T-cell (primary cell): ENCODE measurements around the gene HSPA1L. TPM values are rescaled to one million over a fixed set of nuclear protein-coding genes. Genes with fewer than 3 reads are reported as not detected.

ENCODE experiments used
- ATAC-seq, 4 experiments: fragments of 200-7000 bp in 3 of 4; fragments of 150-1000 bp in 1 of 4; cut with Tn5 transposase; replicated peaks in 1 of 4; 1 replicate in 3 of 4; 2 replicates in 1 of 4; pipeline ENCODE4 v1.10.0; 2021; ENCODE audit warnings: moderate library complexity in 3 of 4, mild to moderate bottlenecking in 2 of 4, moderate number of reproducible peaks in 1 of 4
- CTCF ChIA-PET, 2 donors: fragments of 300-600 bp; sonication (Branson Sonifier 250); formaldehyde crosslinking; loops; one replicate each; lab custom pipeline; 2022; ENCODE audit warnings: antibody characterized with exemption in 2 of 2; lab: Charles Lee
- POLR2A ChIA-PET, 2 donors: fragments of 300-600 bp; sonication (Branson Sonifier 250); formaldehyde crosslinking; loops; one replicate each; lab custom pipeline; 2022; ENCODE audit warnings: antibody characterized with exemption in 2 of 2; lab: Charles Lee
- DNase-seq, 35 experiments: peaks; one replicate each; pipeline versions ENCODE4 v3.0.0 to v3.0.0-alpha.2; 2013 to 2023
- H3K27ac ChIP-seq: one replicate; pipeline ENCODE4 v1.5.1; 2013; ENCODE audit warnings: low read length
- H3K27me3 ChIP-seq, 2 experiments: replicated peaks in 1 of 2; 1 replicate in 1 of 2; 2 replicates in 1 of 2; pipeline versions ENCODE4 v1.6.1 to v1.7.0; 2013; ENCODE audit warnings: low read length in 1 of 2, mixed read lengths in 1 of 2; ENCODE audit not compliant: control insufficient read depth in 2 of 2, insufficient read depth in 2 of 2; ENCODE audit errors: extremely low read depth in 1 of 2
- H3K36me3 ChIP-seq, 2 donors: 1 replicate in 1 of 2; 2 replicates in 1 of 2; pipeline versions ENCODE4 v1.6.1 to v1.7.0; 2013; ENCODE audit warnings: low read length in 1 of 2; ENCODE audit not compliant: control insufficient read depth in 2 of 2, insufficient read depth in 1 of 2; ENCODE audit errors: extremely low read depth in 1 of 2
- H3K4me1 ChIP-seq, 2 experiments: 1 replicate in 1 of 2; 2 replicates in 1 of 2; pipeline versions ENCODE4 v1.6.1 to v1.7.0; 2013; ENCODE audit warnings: low read length in 2 of 2, mixed read lengths in 1 of 2; ENCODE audit not compliant: insufficient read depth in 2 of 2, control insufficient read depth in 1 of 2; ENCODE audit errors: extremely low read depth in 1 of 2
- H3K4me3 ChIP-seq, 2 donors: 1 replicate in 1 of 2; 2 replicates in 1 of 2; pipeline versions ENCODE4 v1.5.1 to v1.7.0; 2013; ENCODE audit warnings: mild to moderate bottlenecking in 2 of 2, low read length in 1 of 2, moderate library complexity in 1 of 2; ENCODE audit not compliant: control insufficient read depth in 1 of 2; ENCODE audit errors: extremely low read depth in 1 of 2
- H3K9me3 ChIP-seq: 2 replicates; pipeline ENCODE4 v1.7.0; 2013
- H3K27ac Mint-ChIP-seq, 2 donors: one replicate each; pipeline ENCODE4 v1.8.0; 2020 to 2021; ENCODE audit warnings: mild to moderate bottlenecking in 2 of 2, mixed read lengths in 2 of 2
- H3K27me3 Mint-ChIP-seq, 2 donors: one replicate each; pipeline ENCODE4 v1.8.0; 2021 to 2022; ENCODE audit warnings: mixed read lengths in 2 of 2
- H3K36me3 Mint-ChIP-seq: one replicate; pipeline ENCODE4 v1.8.0; 2021; ENCODE audit warnings: mixed read lengths
- H3K4me1 Mint-ChIP-seq, 3 donors: one replicate each; pipeline ENCODE4 v1.8.0; 2020 to 2022; ENCODE audit warnings: mixed read lengths in 3 of 3, mild to moderate bottlenecking in 1 of 3
- H3K4me3 Mint-ChIP-seq, 3 donors: one replicate each; pipeline ENCODE4 v1.8.0; 2020 to 2022; ENCODE audit warnings: mild to moderate bottlenecking in 3 of 3, mixed read lengths in 3 of 3, moderate library complexity in 3 of 3
- H3K9me3 Mint-ChIP-seq, 3 donors: one replicate each; pipeline ENCODE4 v1.8.0; 2020 to 2022; ENCODE audit warnings: mixed read lengths in 3 of 3
- WGBS: methylation state at CpG from one replicate; pipeline ENCODE4 v1.1.5; 2013; ENCODE audit warnings: missing lambda C conversion rate; ENCODE audit not compliant: insufficient coverage; 5-methylcytosine and 5-hydroxymethylcytosine counted together
- total RNA-seq, 35 experiments: library from RNA in 6 of 35; stranded (reverse) in 6 of 35; fragments of 120-200 nt in 1 of 35; gene quantifications; one replicate each; pipeline versions ENCODE4 v1.2.1 to v1.2.4 and lab custom pipeline; 2013 to 2026

HSPA1L gene
- total RNA-seq, 5 donors from 2014 or later (not counting 1 experiment from before 2014, with no cell fraction given) = 2.8 to 8.5 (median 8.1) TPM

- no peaks in the 10 kb centered on the region for H3K9me3 Mint-ChIP-seq
- Histone ChIP-seq H3K27ac (no peak overlapping the region), H3K4me3 (no peak overlapping the region), H3K36me3 (peaks cover 20 to 63% of the 10 kb centered on the region in 2 donors), H3K4me1 (peaks cover 0 to 16% of the 10 kb centered on the region in 2 experiments), H3K27me3 (peaks cover 0 to 3% of the 10 kb centered on the region in 2 experiments), H3K9me3 (no peaks in the 10 kb centered on the region)
- DNase-seq = no peak
- H3K4me3 Mint-ChIP-seq = no peak overlapping the region
- WGBS = 92% methylated on average over 13 of the region's 23 CpGs
- H3K36me3 Mint-ChIP-seq = peaks cover 30% of the 10 kb centered on the region
- ChIA-PET CTCF (no interaction called here), POLR2A (interaction anchor here in 1 of 2 donors (0.5 kb wide), 1 partner anchor 86 kb away, joined by 3 read pairs; no protein-coding TSS in a partner anchor)
- H3K27me3 Mint-ChIP-seq = no peaks in the 10 kb centered on the region
- no peak for ATAC-seq
- no peak overlapping the region for H3K27ac Mint-ChIP-seq
- H3K4me1 Mint-ChIP-seq = peaks cover 12 to 16% (median 15%) of the 10 kb centered on the region in 3 donors
These were observed 33.6 kb downstream of the HSPA1L start for GRCh38 chr6:31781244-31782125.

- no peak for ATAC-seq
- ChIA-PET CTCF (no interaction called here), POLR2A (no interaction called here)
- Histone ChIP-seq H3K9me3 (no peaks in the 10 kb centered on the region), H3K4me3 (no peak overlapping the region), H3K27ac (no peak overlapping the region), H3K36me3 (peaks cover 20 to 63% of the 10 kb centered on the region in 2 donors), H3K4me1 (peaks cover 0 to 24% of the 10 kb centered on the region in 2 experiments), H3K27me3 (peaks cover 0 to 3% of the 10 kb centered on the region in 2 experiments)
- no peak overlapping the region for H3K27ac Mint-ChIP-seq
- H3K36me3 Mint-ChIP-seq = peaks cover 30% of the 10 kb centered on the region
- WGBS = 93% methylated on average over 10 of the region's 20 CpGs
- no peaks in the 10 kb centered on the region for H3K9me3 Mint-ChIP-seq
- no peak overlapping the region for H3K4me3 Mint-ChIP-seq
- H3K27me3 Mint-ChIP-seq = no peaks in the 10 kb centered on the region
- H3K4me1 Mint-ChIP-seq = peaks cover 18 to 23% (median 20%) of the 10 kb centered on the region in 3 donors
- no peak for DNase-seq
These were observed 34.4 kb downstream of the HSPA1L start for GRCh38 chr6:31780507-31781243.

GRCh38 chr6:31779908-31780307 lies 35.2 kb downstream of the HSPA1L start:
- Mint-ChIP-seq H3K36me3 (peaks cover 30% of the 10 kb centered on the region), H3K9me3 (no peaks in the 10 kb centered on the region), H3K4me1 (peaks cover 23 to 28% (median 24%) of the 10 kb centered on the region in 3 donors), H3K4me3 (no peak overlapping the region), H3K27ac (no peak overlapping the region), H3K27me3 (no peaks in the 10 kb centered on the region)
- H3K9me3 ChIP-seq = no peaks in the 10 kb centered on the region
- ATAC-seq = no peak
- WGBS = over 99% methylated on average over 9 of the region's 10 CpGs
- CTCF ChIA-PET = no interaction called here
- H3K27ac ChIP-seq = no peak overlapping the region
- H3K4me3 ChIP-seq = no peak overlapping the region
- H3K4me1 ChIP-seq = peaks cover 0 to 31% of the 10 kb centered on the region in 2 experiments
- peaks cover 0 to 3% of the 10 kb centered on the region in 2 experiments for H3K27me3 ChIP-seq
- H3K36me3 ChIP-seq = peaks cover 20 to 56% of the 10 kb centered on the region in 2 donors
- POLR2A ChIA-PET = no interaction called here
- DNase-seq = no peak

- peaks cover 0 to 2% of the 10 kb centered on the region in 2 experiments for H3K27me3 ChIP-seq
- H3K27ac Mint-ChIP-seq = no peak overlapping the region
- no peaks in the 10 kb centered on the region for H3K9me3 Mint-ChIP-seq
- ATAC-seq = no peak
- WGBS = 98% methylated on average over 32 of the region's 43 CpGs
- no peaks in the 10 kb centered on the region for H3K9me3 ChIP-seq
- no peaks in the 10 kb centered on the region for H3K27me3 Mint-ChIP-seq
- ChIA-PET POLR2A (no interaction called here), CTCF (no interaction called here)
- DNase-seq = no peak
- H3K4me3 Mint-ChIP-seq = no peak overlapping the region
- no peak overlapping the region for H3K27ac ChIP-seq
- peaks cover 23 to 28% (median 24%) of the 10 kb centered on the region in 3 donors for H3K4me1 Mint-ChIP-seq
- H3K4me3 ChIP-seq = no peak overlapping the region
- H3K36me3 Mint-ChIP-seq = peaks cover 23% of the 10 kb centered on the region
- H3K36me3 ChIP-seq = peaks cover 20 to 49% of the 10 kb centered on the region in 2 donors
- H3K4me1 ChIP-seq = peaks cover 0 to 33% of the 10 kb centered on the region in 2 experiments
These were observed 35.8 kb downstream of the HSPA1L start for GRCh38 chr6:31778999-31779885.

GRCh38 chr6:31778193-31778592 lies 36.9 kb downstream of the HSPA1L start:
- 87% methylated on average over 5 of the region's 5 CpGs for WGBS
- DNase-seq (no peak), ATAC-seq (no peak)
- peaks cover 23 to 32% (median 24%) of the 10 kb centered on the region in 3 donors for H3K4me1 Mint-ChIP-seq
- ChIA-PET POLR2A (no interaction called here), CTCF (interaction anchor here in 1 of 2 donors (0.6 kb wide), 1 partner anchor 87 kb away, joined by 3 read pairs; no protein-coding TSS in a partner anchor)
- Histone ChIP-seq H3K27ac (no peak overlapping the region), H3K36me3 (peaks cover 20 to 43% of the 10 kb centered on the region in 2 donors), H3K4me3 (no peak overlapping the region), H3K4me1 (peaks cover under 1 to 44% of the 10 kb centered on the region in 2 experiments), H3K9me3 (no peaks in the 10 kb centered on the region), H3K27me3 (no peaks in the 10 kb centered on the region)
- no peak overlapping the region for H3K27ac Mint-ChIP-seq
- no peaks in the 10 kb centered on the region for H3K9me3 Mint-ChIP-seq
- H3K36me3 Mint-ChIP-seq = peaks cover 19% of the 10 kb centered on the region
- no peak overlapping the region for H3K4me3 Mint-ChIP-seq
- H3K27me3 Mint-ChIP-seq = no peaks in the 10 kb centered on the region
